ENCODE measurements around the gene CXCL14. TPM values are rescaled to one million over a fixed set of nuclear protein-coding genes. Genes with fewer than 3 reads are reported as not detected.
A peak's percentile ranks its signal among the peaks of the same experiment; 100 is the strongest.

The CXCL14 gene
- total RNA-seq, 1 donor from 2014 or later, result 0.38 TPM

DNA sequence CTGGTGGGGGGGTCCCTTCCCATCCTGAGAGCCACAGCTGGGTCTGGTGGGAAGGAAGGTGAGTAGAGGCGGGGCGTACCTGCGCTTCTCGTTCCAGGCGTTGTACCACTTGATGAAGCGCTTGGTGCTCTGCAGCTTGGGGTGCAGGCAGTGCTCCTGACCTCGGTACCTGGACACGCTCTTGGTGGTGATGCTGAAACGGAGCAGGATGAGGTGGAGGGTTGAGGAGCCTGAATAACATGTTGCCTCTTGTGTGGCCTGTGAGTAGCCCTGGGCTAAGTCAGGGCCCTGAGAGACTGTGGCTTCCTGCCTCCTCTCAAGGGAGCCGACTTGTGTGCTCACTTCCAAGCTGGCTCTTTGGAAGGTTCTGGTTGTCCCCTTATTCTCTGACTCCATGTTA lies 4.3 kb downstream of the CXCL14 start:
- H3K27me3 ChIP-seq, result peaks cover 39% of the 10 kb centered on the region
- H3K9me3 ChIP-seq, result no peaks in the 10 kb centered on the region
- no peaks in the 10 kb centered on the region for H3K36me3 ChIP-seq
- no peak overlapping the region for H3K27ac ChIP-seq
- H3K4me1 ChIP-seq, result no peaks in the 10 kb centered on the region
- ATAC-seq (no peak), DNase-seq (no peak)
- intact Hi-C loops (cut with DNase I), result no loop called here
- no peak for TF ChIP-seq CTCF (IDR thresholded peaks at IDR 0.05)
- H3K4me3 ChIP-seq, result no peak overlapping the region

DNA sequence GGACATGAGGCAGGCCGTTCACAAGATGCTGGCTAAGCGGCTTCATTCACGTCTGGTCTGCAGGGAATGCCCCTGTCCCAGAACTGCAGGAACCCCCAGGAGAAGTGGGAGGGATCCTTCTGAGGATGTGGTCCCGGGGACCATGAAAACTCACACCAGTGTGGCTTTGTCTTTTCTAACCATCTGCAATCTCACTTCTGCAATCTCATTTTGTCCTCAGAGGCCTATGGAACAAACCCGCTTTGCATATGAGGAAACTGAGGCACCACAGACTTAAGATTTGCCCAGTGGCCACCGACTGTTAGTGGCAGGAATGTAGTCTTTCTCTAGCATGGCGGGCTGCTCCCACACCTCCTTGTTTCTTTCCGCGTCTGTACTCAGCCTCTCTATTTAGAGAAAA lies 6.9 kb downstream of the CXCL14 start:
- H3K4me3 ChIP-seq, result no peak overlapping the region
- ATAC-seq, result no peak
- no peaks in the 10 kb centered on the region for H3K9me3 ChIP-seq
- peaks cover 13% of the 10 kb centered on the region for H3K27me3 ChIP-seq
- no peak overlapping the region for H3K27ac ChIP-seq
- TF ChIP-seq CTCF (IDR thresholded peaks at IDR 0.05), result no peak
- no peaks in the 10 kb centered on the region for H3K4me1 ChIP-seq
- DNase-seq, result no peak
- H3K36me3 ChIP-seq, result no peaks in the 10 kb centered on the region
- intact Hi-C loops (cut with DNase I), result no loop called here

GRCh38 chr5:135571066-135571609 lies 7.7 kb downstream of the CXCL14 start:
- TF ChIP-seq CTCF (IDR thresholded peaks at IDR 0.05), result no peak
- Histone ChIP-seq H3K4me3 (no peak overlapping the region), H3K36me3 (no peaks in the 10 kb centered on the region), H3K4me1 (no peaks in the 10 kb centered on the region), H3K27me3 (peaks cover 7% of the 10 kb centered on the region), H3K27ac (no peak overlapping the region), H3K9me3 (no peaks in the 10 kb centered on the region)
- intact Hi-C loops (cut with DNase I), result no loop called here
- ATAC-seq (no peak), DNase-seq (no peak)

- ATAC-seq (no peak), DNase-seq (no peak)
- H3K27ac ChIP-seq, result no peak overlapping the region
- H3K4me3 ChIP-seq, result no peak overlapping the region
- H3K27me3 ChIP-seq, result peaks cover 13% of the 10 kb centered on the region
- intact Hi-C loops (cut with DNase I), result no loop called here
- no peaks in the 10 kb centered on the region for H3K9me3 ChIP-seq
- no peak for TF ChIP-seq CTCF (IDR thresholded peaks at IDR 0.05)
- H3K4me1 ChIP-seq, result no peaks in the 10 kb centered on the region
- H3K36me3 ChIP-seq, result no peaks in the 10 kb centered on the region
These were observed 8.4 kb downstream of the CXCL14 start for GRCh38 chr5:135570453-135570764.

GRCh38 chr5:135569755-135570452 lies 8.9 kb downstream of the CXCL14 start:
- no peak overlapping the region for H3K27ac ChIP-seq
- H3K4me1 ChIP-seq, result no peaks in the 10 kb centered on the region
- peaks cover 14% of the 10 kb centered on the region for H3K27me3 ChIP-seq
- TF ChIP-seq CTCF (IDR thresholded peaks at IDR 0.05), result peak; percentile 37
- DNase-seq (no peak), ATAC-seq (peak; percentile 72)
- H3K36me3 ChIP-seq, result no peaks in the 10 kb centered on the region
- H3K9me3 ChIP-seq, result no peaks in the 10 kb centered on the region
- intact Hi-C loops (cut with DNase I), result no loop called here
- no peak overlapping the region for H3K4me3 ChIP-seq
